K562 (cell line): ENCODE measurements around the gene ANKRD60. TPM values are rescaled to one million over a fixed set of nuclear protein-coding genes. Genes with fewer than 3 reads are reported as not detected.
A peak's percentile ranks its signal among the peaks of the same experiment; 100 is the strongest.

Experiments
- ATAC-seq: fragments of 200-7000 bp; cut with Tn5 transposase; 3 replicates; pipeline ENCODE4 v1.9.1; 2020; ENCODE audit warnings: moderate library complexity
- BruUV-seq: library from RNA; stranded (reverse); fragments of 400-500 nt; replicated peaks from 2 replicates; lab custom pipeline; 2021; lab: Mats Ljungman, UMichigan
- CTCF ChIA-PET: fragments of 300-600 bp; formaldehyde crosslinking; extraction: SDS; loops from one replicate; lab custom pipeline; 2021; ENCODE audit warnings: low intra/inter-chr PET ratio; lab: Yijun Ruan, JAX
- POLR2A ChIA-PET: fragments of 300-600, 350-650 bp; sonication (Branson Sonifier 250); formaldehyde crosslinking; extraction: SDS; loops from one replicate; lab custom pipeline; 2021; ENCODE audit warnings: antibody characterized with exemption, inconsistent platforms; lab: Yijun Ruan, JAX
- DNase-seq, 4 experiments: peaks; one replicate each; pipeline versions ENCODE4 v3.0.0 to v3.0.0-alpha.2; 2011 to 2018; ENCODE audit warnings: low spot score in 3 of 4, mixed read lengths in 3 of 4; ENCODE audit errors: extremely low read depth in 1 of 4
- FAIRE-seq: peaks from 2 replicates; lab custom pipeline; 2011; peaks lifted over from hg19 to GRCh38; lab: Jason Lieb, UNC
- H2AFZ ChIP-seq: 2 replicates; pipeline ENCODE4 v1.6.0; 2011; ENCODE audit warnings: low read depth, low read length, control low read depth, inconsistent platforms
- H3K27ac ChIP-seq: fragments of 200-600 bp; 3 replicates; pipeline ENCODE4 v1.8.0; 2011; ENCODE audit warnings: low read depth, mild to moderate bottlenecking, control low read depth, inconsistent platforms, low read length, moderate library complexity, mixed read lengths; ENCODE audit errors: extremely low read depth
- H3K27me3 ChIP-seq, 2 experiments: fragments of 300-600 bp in 1 of 2; 2 replicates in 1 of 2; 3 replicates in 1 of 2; pipeline versions ENCODE4 v1.6.0 to v1.8.0; 2011; ENCODE audit warnings: inconsistent platforms in 2 of 2, low read length in 2 of 2, mild to moderate bottlenecking in 1 of 2, mixed read lengths in 1 of 2, moderate library complexity in 1 of 2; ENCODE audit not compliant: control insufficient read depth in 2 of 2, insufficient read depth in 2 of 2
- H3K36me3 ChIP-seq: fragments of 300-600 bp; 3 replicates; pipeline ENCODE4 v1.8.0; 2011; ENCODE audit warnings: mild to moderate bottlenecking, low read length, inconsistent platforms; ENCODE audit not compliant: control insufficient read depth, insufficient read depth
- H3K4me1 ChIP-seq, 2 experiments: fragments of 200-600 bp in 1 of 2; replicated peaks in 1 of 2; 2 replicates in 1 of 2; 3 replicates in 1 of 2; pipeline versions ENCODE4 v1.5.1 to v1.8.0; 2011; ENCODE audit warnings: inconsistent platforms in 2 of 2, low read length in 2 of 2, mild to moderate bottlenecking in 1 of 2, mixed read lengths in 1 of 2, moderate library complexity in 1 of 2; ENCODE audit not compliant: control insufficient read depth in 2 of 2, insufficient read depth in 2 of 2
- H3K4me2 ChIP-seq: 2 replicates; pipeline ENCODE4 v1.6.1; 2011; ENCODE audit warnings: low read length, control low read depth, inconsistent platforms, mixed read lengths; ENCODE audit not compliant: insufficient read depth
- H3K4me3 ChIP-seq: fragments of 200-600 bp; sonication (generic), shearing (Covaris generic); 2 replicates; pipeline ENCODE4 v1.5.1; 2016; ENCODE audit warnings: control low read depth, inconsistent platforms
- H3K79me2 ChIP-seq: fragments of 200-600 bp; 3 replicates; pipeline ENCODE4 v1.8.0; 2011; ENCODE audit warnings: low read length, inconsistent platforms; ENCODE audit not compliant: control insufficient read depth, insufficient read depth
- H3K9ac ChIP-seq, 2 experiments: 2 replicates each; pipeline versions ENCODE4 v1.6.0 to v1.6.1; 2011; ENCODE audit warnings: low read depth in 2 of 2, low read length in 2 of 2, control low read depth in 1 of 2, inconsistent platforms in 1 of 2, mild to moderate bottlenecking in 1 of 2, mixed read lengths in 1 of 2; ENCODE audit not compliant: insufficient read depth in 1 of 2
- H3K9me1 ChIP-seq: one replicate; pipeline ENCODE4 v1.6.0; 2011; ENCODE audit warnings: inconsistent platforms, mild to moderate bottlenecking, low read length, moderate library complexity; ENCODE audit not compliant: control insufficient read depth, insufficient read depth
- H3K9me3 ChIP-seq: replicated peaks from 2 replicates; pipeline ENCODE4 v1.5.1; 2011; ENCODE audit warnings: low read depth, low read length, inconsistent platforms; ENCODE audit not compliant: control insufficient read depth, insufficient read depth
- H4K20me1 ChIP-seq: replicated peaks from 2 replicates; pipeline ENCODE4 v1.6.1; 2011; ENCODE audit warnings: low read length, inconsistent platforms, mixed read lengths; ENCODE audit not compliant: control insufficient read depth, insufficient read depth
- C11orf30 ChIP-seq: fragments of 450-650 bp; IDR thresholded peaks from 2 replicates; pipeline ENCODE4 v1.6.1; 2016; ENCODE audit warnings: low read depth, mild to moderate bottlenecking
- CREBBP ChIP-seq: IDR thresholded peaks from one replicate; pipeline ENCODE4 v1.6.1; 2012; ENCODE audit warnings: low read depth, mild to moderate bottlenecking, control low read depth, inconsistent platforms, low read length
- FOXM1 ChIP-seq, 2 experiments: fragments of 450-650 bp in 1 of 2; sonication (generic) in 1 of 2; formaldehyde crosslinking in 1 of 2; IDR thresholded peaks; 2 replicates each; pipeline versions ENCODE4 v1.6.1 to v1.9.0; 2017 to 2022; ENCODE audit warnings: low read depth in 2 of 2, mild to moderate bottlenecking in 2 of 2, missing genetic modification reagents in 1 of 2, moderate library complexity in 1 of 2
- IRF9 ChIP-seq: fragments of 450-650 bp; IDR thresholded peaks from 2 replicates; pipeline ENCODE4 v1.6.1; 2016; ENCODE audit warnings: missing biosample characterization, missing genetic modification characterization
- ZFP36 ChIP-seq: fragments of 150-350 bp; IDR thresholded peaks from 2 replicates; pipeline ENCODE4 v1.6.1; 2018; ENCODE audit warnings: low read length, low read depth; ENCODE audit not compliant: partially characterized antibody
- ZNF239 ChIP-seq: fragments of 250-450 bp; sonication (Bioruptor Pico); IDR thresholded peaks from 2 replicates; pipeline ENCODE4 v1.4.0; 2020; ENCODE audit warnings: mild to moderate bottlenecking
- ZNF316 ChIP-seq: fragments of 450-650 bp; IDR thresholded peaks from 2 replicates; pipeline ENCODE4 v1.6.1; 2016
- in situ Hi-C: fragments of 300-500 bp; cut with MboI; formaldehyde crosslinking; loops from 4 replicates; pipeline ENCODE4 v1.15.0; 2018; ENCODE audit warnings: inconsistent platforms, mixed read lengths
- intact Hi-C: fragments of 100-400 bp; cut with micrococcal nuclease; formaldehyde crosslinking; loops from 2 replicates; pipeline ENCODE4 v1.14.2; 2022
- polyA plus RNA-seq, 8 experiments: library from polyadenylated mRNA; depleted of rRNA in 4 of 8; stranded (reverse) in 5 of 8; unstranded in 3 of 8; fragments of >200 nt; fragmentation: Nextera tagmentation in 2 of 8; fragmentation: Illumina TruSeq in 1 of 8; extraction: Ambion mirVana in 2 of 8; extraction: Trizol in 1 of 8; gene quantifications; 2 replicates each; pipeline versions ENCODE4 v1.2.1 to v1.2.3, GENCODE V29; 2011 to 2014; ENCODE audit warnings: inconsistent platforms in 1 of 8, missing spikeins in 1 of 8
- total RNA-seq, 7 experiments: library from RNA; depleted of rRNA in 6 of 7; stranded (reverse); fragments of >200 nt in 6 of 7; fragmentation: Illumina TruSeq in 2 of 7; extraction: Trizol in 2 of 7; gene quantifications; 2 replicates each; pipeline versions ENCODE4 v1.2.1 to v1.2.3, GENCODE V29; 2011 to 2021; ENCODE audit warnings: low replicate concordance in 1 of 7

The ANKRD60 gene
- total and polyA plus RNA-seq, 9 of the 15 experiments (the other 6 are each of a cell fraction or from before 2014, with no cell fraction given) = not detected

GRCh38 chr20:58254890-58255289 is 26.4 kb upstream of the ANKRD60 start:
- intact Hi-C loops (no loop called here), in situ Hi-C loops (no loop called here)
- Histone ChIP-seq H3K27ac (no peak overlapping the region), H3K9me1 (no peaks in the 10 kb centered on the region), H3K36me3 (peaks cover 4% of the 10 kb centered on the region; the same call in 1 of the 3 replicates), H2AFZ (no peak overlapping the region), H4K20me1 (no peaks in the 10 kb centered on the region), H3K9me3 (peaks cover 2% of the 10 kb centered on the region; the same call in 1 of the 2 replicates), H3K9ac (no peak overlapping the region), H3K4me1 (peaks cover 10 to 27% of the 10 kb centered on the region in 2 experiments; a peak in 4 of 5 replicates), H3K4me3 (no peak overlapping the region), H3K79me2 (no peaks in the 10 kb centered on the region; the same call in 2 of the 3 replicates), H3K4me2 (no peak overlapping the region), H3K27me3 (no peaks in the 10 kb centered on the region)
- FAIRE-seq (no peak), ATAC-seq (no peak), DNase-seq (no peak)
- no peak for TF ChIP-seq ZNF239 (CRISPR knock-in tag)
- TF ChIP-seq CREBBP = no peak
- peak; percentile 37; the same call in 1 of the 2 replicates for TF ChIP-seq C11orf30
- TF ChIP-seq ZNF316 = peak; percentile 66
- no peak for TF ChIP-seq ZFP36
- TF ChIP-seq IRF9 (tag) = no peak
- TF ChIP-seq FOXM1 (IDR thresholded peaks at IDR 0.05; ENCODE audit: low read depth) = no peak
- TF ChIP-seq FOXM1 (CRISPR knock-in tag; IDR thresholded peaks at IDR 0.05; ENCODE audit: low read depth) = no peak
- BruUV-seq = no TSS peak
- POLR2A ChIA-PET = interaction anchor here (0.6 kb wide), 1 partner anchor 323 kb away, joined by 3 read pairs; no protein-coding TSS in a partner anchor
- CTCF ChIA-PET = no interaction called here
